ENCODE data around the gene RFC3.

The RFC3 gene

GRCh38 chr13:33840402-33840801, 22.5 kb downstream of the RFC3 start:
- peaks cover 2 to 11% (median 6%) of the 10 kb centered on the region in 5 donors for H3K36me3 ChIP-seq (ENCODE audit: control insufficient read depth in 5 of 5, insufficient read depth in 5 of 5, low read length in 5 of 5)
- no peak overlapping the region for H3K27ac ChIP-seq (ENCODE audit: low read depth, low read length)

GRCh38 chr13:33842207-33842606, 24.3 kb downstream of the RFC3 start:
- H3K9ac ChIP-seq (ENCODE audit: low read length in 5 of 5), result no peak overlapping the region
- H3K27ac ChIP-seq (ENCODE audit: low read depth, low read length), result no peak overlapping the region
- H3K9me3 ChIP-seq (ENCODE audit: control insufficient read depth in 5 of 5, low read length in 5 of 5), result no peaks in the 10 kb centered on the region
- H3K4me1 ChIP-seq (ENCODE audit: control insufficient read depth in 5 of 5, insufficient read depth in 5 of 5, low read length in 5 of 5), result no peaks in the 10 kb centered on the region
- H3K36me3 ChIP-seq (ENCODE audit: control insufficient read depth in 5 of 5, insufficient read depth in 5 of 5, low read length in 5 of 5), result peaks cover 0 to 9% (median 7%) of the 10 kb centered on the region in 5 donors
- no peaks in the 10 kb centered on the region for H3K27me3 ChIP-seq (ENCODE audit: control insufficient read depth in 5 of 5, insufficient read depth in 4 of 5, low read length in 5 of 5)
- H3K4me3 ChIP-seq (ENCODE audit: low read depth in 1 of 5, low read length in 5 of 5), result no peak overlapping the region

More at GRCh38 chr13:33840402-33840801, 22.5 kb downstream of the RFC3 start:
- Histone ChIP-seq H3K9ac (ENCODE audit: low read length in 5 of 5) (no peak overlapping the region), H3K27me3 (ENCODE audit: control insufficient read depth in 5 of 5, insufficient read depth in 4 of 5, low read length in 5 of 5) (no peaks in the 10 kb centered on the region), H3K9me3 (ENCODE audit: control insufficient read depth in 5 of 5, low read length in 5 of 5) (no peaks in the 10 kb centered on the region), H3K4me1 (ENCODE audit: control insufficient read depth in 5 of 5, insufficient read depth in 5 of 5, low read length in 5 of 5) (no peaks in the 10 kb centered on the region), H3K4me3 (ENCODE audit: low read depth in 1 of 5, low read length in 5 of 5) (no peak overlapping the region)

- Histone ChIP-seq H3K27ac (ENCODE audit: low read depth, low read length) (no peak overlapping the region), H3K4me1 (ENCODE audit: control insufficient read depth in 5 of 5, insufficient read depth in 5 of 5, low read length in 5 of 5) (no peaks in the 10 kb centered on the region)
Measured at GRCh38 chr13:33842986-33843385, 25.0 kb downstream of the RFC3 start.

GRCh38 chr13:33845572-33846302, 27.8 kb downstream of the RFC3 start:
- Histone ChIP-seq H3K9me3 (ENCODE audit: control insufficient read depth in 5 of 5, low read length in 5 of 5) (no peaks in the 10 kb centered on the region), H3K4me3 (ENCODE audit: low read depth in 1 of 5, low read length in 5 of 5) (no peak overlapping the region), H3K9ac (ENCODE audit: low read length in 5 of 5) (no peak overlapping the region), H3K36me3 (ENCODE audit: control insufficient read depth in 5 of 5, insufficient read depth in 5 of 5, low read length in 5 of 5) (peaks cover 3 to 9% (median 7%) of the 10 kb centered on the region in 5 donors), H3K4me1 (ENCODE audit: control insufficient read depth in 5 of 5, insufficient read depth in 5 of 5, low read length in 5 of 5) (no peaks in the 10 kb centered on the region), H3K27ac (ENCODE audit: low read depth, low read length) (no peak overlapping the region), H3K27me3 (ENCODE audit: control insufficient read depth in 5 of 5, insufficient read depth in 4 of 5, low read length in 5 of 5) (no peaks in the 10 kb centered on the region)

More at GRCh38 chr13:33842986-33843385, 25.0 kb downstream of the RFC3 start:
- Histone ChIP-seq H3K9ac (ENCODE audit: low read length in 5 of 5) (no peak overlapping the region), H3K9me3 (ENCODE audit: control insufficient read depth in 5 of 5, low read length in 5 of 5) (no peaks in the 10 kb centered on the region), H3K27me3 (ENCODE audit: control insufficient read depth in 5 of 5, insufficient read depth in 4 of 5, low read length in 5 of 5) (no peaks in the 10 kb centered on the region), H3K4me3 (ENCODE audit: low read depth in 1 of 5, low read length in 5 of 5) (no peak overlapping the region), H3K36me3 (ENCODE audit: control insufficient read depth in 5 of 5, insufficient read depth in 5 of 5, low read length in 5 of 5) (peaks cover 3 to 9% (median 7%) of the 10 kb centered on the region in 5 donors)

DNA sequence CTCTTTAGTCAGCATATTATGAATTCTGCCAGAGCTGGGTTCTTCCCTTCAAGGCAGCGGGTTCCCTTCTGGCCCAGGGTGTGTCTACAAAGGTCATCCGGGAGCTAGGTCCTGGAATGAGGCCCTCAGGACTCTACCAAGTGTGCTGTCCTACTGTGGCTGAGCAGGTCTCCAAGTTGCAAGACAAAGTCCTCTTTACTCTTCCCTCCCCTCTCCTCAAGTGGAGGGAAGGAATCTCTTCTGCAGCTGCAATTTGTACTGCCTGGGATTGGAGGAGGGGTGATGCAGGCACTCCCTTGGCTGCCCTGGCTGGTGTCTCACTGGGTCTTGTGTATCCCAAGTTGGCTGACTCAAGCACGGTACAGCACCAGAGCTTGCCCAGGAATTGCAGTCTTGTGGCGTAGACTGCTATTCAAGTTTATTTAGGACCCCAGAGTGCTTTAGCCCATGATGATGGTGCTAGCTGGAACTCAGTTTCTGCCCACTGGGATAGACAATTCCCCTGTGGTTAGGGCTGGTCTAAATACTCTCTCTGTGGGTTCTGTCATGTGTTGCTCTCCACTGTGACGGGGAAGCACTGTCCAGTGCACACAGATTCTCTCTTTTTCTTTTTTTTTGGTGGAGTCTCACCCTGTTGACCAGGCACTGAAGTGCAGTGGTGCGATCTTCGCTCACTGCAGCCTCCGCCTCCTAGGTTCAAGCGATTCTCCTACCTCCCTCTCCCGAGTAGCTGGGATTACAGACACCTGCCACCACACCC, 28.5 kb downstream of the RFC3 start:
- Histone ChIP-seq H3K27me3 (ENCODE audit: control insufficient read depth in 5 of 5, insufficient read depth in 4 of 5, low read length in 5 of 5) (no peaks in the 10 kb centered on the region), H3K27ac (ENCODE audit: low read depth, low read length) (no peak overlapping the region), H3K36me3 (ENCODE audit: control insufficient read depth in 5 of 5, insufficient read depth in 5 of 5, low read length in 5 of 5) (peaks cover 3 to 8% (median 7%) of the 10 kb centered on the region in 5 donors), H3K9ac (ENCODE audit: low read length in 5 of 5) (no peak overlapping the region), H3K9me3 (ENCODE audit: control insufficient read depth in 5 of 5, low read length in 5 of 5) (no peaks in the 10 kb centered on the region), H3K4me1 (ENCODE audit: control insufficient read depth in 5 of 5, insufficient read depth in 5 of 5, low read length in 5 of 5) (no peaks in the 10 kb centered on the region), H3K4me3 (ENCODE audit: low read depth in 1 of 5, low read length in 5 of 5) (no peak overlapping the region)

GRCh38 chr13:33849211-33849610, 31.3 kb downstream of the RFC3 start:
- H3K9me3 ChIP-seq (ENCODE audit: control insufficient read depth in 5 of 5, low read length in 5 of 5), result no peaks in the 10 kb centered on the region
- no peaks in the 10 kb centered on the region for H3K27me3 ChIP-seq (ENCODE audit: control insufficient read depth in 5 of 5, insufficient read depth in 4 of 5, low read length in 5 of 5)
- no peaks in the 10 kb centered on the region for H3K4me1 ChIP-seq (ENCODE audit: control insufficient read depth in 5 of 5, insufficient read depth in 5 of 5, low read length in 5 of 5)
- H3K36me3 ChIP-seq (ENCODE audit: control insufficient read depth in 5 of 5, insufficient read depth in 5 of 5, low read length in 5 of 5), result peaks cover 3 to 8% (median 7%) of the 10 kb centered on the region in 5 donors
- no peak overlapping the region for H3K9ac ChIP-seq (ENCODE audit: low read length in 5 of 5)
- no peak overlapping the region for H3K4me3 ChIP-seq (ENCODE audit: low read depth in 1 of 5, low read length in 5 of 5)
- H3K27ac ChIP-seq (ENCODE audit: low read depth, low read length), result no peak overlapping the region

GRCh38 chr13:33855371-33855895, 37.5 kb downstream of the RFC3 start:
- H3K4me3 ChIP-seq (ENCODE audit: low read depth in 1 of 5, low read length in 5 of 5), result no peak overlapping the region
- H3K9ac ChIP-seq (ENCODE audit: low read length in 5 of 5), result no peak overlapping the region
- H3K4me1 ChIP-seq (ENCODE audit: control insufficient read depth in 5 of 5, insufficient read depth in 5 of 5, low read length in 5 of 5), result no peaks in the 10 kb centered on the region
- no peaks in the 10 kb centered on the region for H3K27me3 ChIP-seq (ENCODE audit: control insufficient read depth in 5 of 5, insufficient read depth in 4 of 5, low read length in 5 of 5)
- peaks cover 0 to 2% (median 0%) of the 10 kb centered on the region in 5 donors for H3K9me3 ChIP-seq (ENCODE audit: control insufficient read depth in 5 of 5, low read length in 5 of 5)
- no peaks in the 10 kb centered on the region for H3K36me3 ChIP-seq (ENCODE audit: control insufficient read depth in 5 of 5, insufficient read depth in 5 of 5, low read length in 5 of 5)
- no peak overlapping the region for H3K27ac ChIP-seq (ENCODE audit: low read depth, low read length)

DNA sequence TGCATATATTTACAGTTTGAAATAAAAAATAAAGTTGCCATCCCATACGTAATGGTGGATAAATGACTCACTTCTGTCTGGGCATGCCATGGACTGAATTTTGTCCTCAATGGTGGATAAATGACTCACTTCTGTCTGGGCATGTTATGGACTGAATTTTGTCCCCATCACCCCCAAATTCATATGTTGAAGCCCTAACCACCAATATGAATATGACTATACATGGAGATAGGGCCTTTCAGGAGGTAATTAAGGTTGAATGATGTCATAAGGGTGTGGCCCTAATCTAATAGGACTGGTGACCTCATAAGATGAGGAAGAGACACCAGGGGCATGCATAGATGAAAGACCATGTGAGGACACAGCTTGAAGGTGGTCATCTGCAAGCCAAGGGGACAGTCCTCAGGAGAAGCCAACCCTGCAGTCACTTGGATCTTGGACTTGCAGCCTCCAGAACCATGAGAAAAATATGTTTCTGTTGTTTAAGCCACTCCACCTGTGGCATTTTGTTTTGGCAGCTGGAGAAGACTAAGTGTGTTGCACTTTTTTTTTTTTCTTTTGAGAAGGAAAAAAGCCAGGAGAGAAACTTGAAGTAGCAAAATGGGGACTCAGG, 41.8 kb downstream of the RFC3 start:
- Histone ChIP-seq H3K4me3 (ENCODE audit: low read depth in 1 of 5, low read length in 5 of 5) (no peak overlapping the region), H3K4me1 (ENCODE audit: control insufficient read depth in 5 of 5, insufficient read depth in 5 of 5, low read length in 5 of 5) (no peaks in the 10 kb centered on the region), H3K9ac (ENCODE audit: low read length in 5 of 5) (no peak overlapping the region), H3K27me3 (ENCODE audit: control insufficient read depth in 5 of 5, insufficient read depth in 4 of 5, low read length in 5 of 5) (no peaks in the 10 kb centered on the region), H3K27ac (ENCODE audit: low read depth, low read length) (no peak overlapping the region), H3K9me3 (ENCODE audit: control insufficient read depth in 5 of 5, low read length in 5 of 5) (no peaks in the 10 kb centered on the region), H3K36me3 (ENCODE audit: control insufficient read depth in 5 of 5, insufficient read depth in 5 of 5, low read length in 5 of 5) (no peaks in the 10 kb centered on the region)

DNA sequence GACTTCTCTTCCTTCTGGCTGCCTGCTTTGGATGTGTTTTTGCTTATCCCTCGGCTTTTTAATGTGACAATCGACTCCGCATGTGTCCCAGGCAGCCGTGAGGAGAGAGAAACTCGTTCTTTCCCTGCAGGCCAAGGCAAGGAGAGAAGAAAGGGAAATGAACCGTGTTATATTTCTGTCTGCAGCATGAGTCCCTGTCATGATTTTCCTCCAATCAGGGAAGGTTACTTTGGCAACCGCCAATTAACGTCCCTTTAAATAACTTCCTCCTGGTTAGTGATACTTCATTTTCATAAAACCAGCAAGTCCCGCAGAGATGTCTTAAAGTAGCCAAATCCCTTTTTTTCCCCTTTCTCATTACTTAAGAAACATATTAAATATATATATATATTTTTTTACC, 42.6 kb downstream of the RFC3 start:
- Histone ChIP-seq H3K27me3 (ENCODE audit: control insufficient read depth in 5 of 5, insufficient read depth in 4 of 5, low read length in 5 of 5) (no peaks in the 10 kb centered on the region), H3K9me3 (ENCODE audit: control insufficient read depth in 5 of 5, low read length in 5 of 5) (no peaks in the 10 kb centered on the region), H3K4me3 (ENCODE audit: low read depth in 1 of 5, low read length in 5 of 5) (no peak overlapping the region)

GRCh38 chr13:33862016-33862415, 44.1 kb downstream of the RFC3 start:
- H3K36me3 ChIP-seq (ENCODE audit: control insufficient read depth in 5 of 5, insufficient read depth in 5 of 5, low read length in 5 of 5), result no peaks in the 10 kb centered on the region

More for the DNA sequence above, 42.6 kb downstream of the RFC3 start:
- Histone ChIP-seq H3K36me3 (ENCODE audit: control insufficient read depth in 5 of 5, insufficient read depth in 5 of 5, low read length in 5 of 5) (no peaks in the 10 kb centered on the region), H3K9ac (ENCODE audit: low read length in 5 of 5) (no peak overlapping the region), H3K4me1 (ENCODE audit: control insufficient read depth in 5 of 5, insufficient read depth in 5 of 5, low read length in 5 of 5) (no peaks in the 10 kb centered on the region), H3K27ac (ENCODE audit: low read depth, low read length) (no peak overlapping the region)

More at GRCh38 chr13:33862016-33862415, 44.1 kb downstream of the RFC3 start:
- Histone ChIP-seq H3K4me3 (ENCODE audit: low read depth in 1 of 5, low read length in 5 of 5) (no peak overlapping the region), H3K9me3 (ENCODE audit: control insufficient read depth in 5 of 5, low read length in 5 of 5) (no peaks in the 10 kb centered on the region), H3K27me3 (ENCODE audit: control insufficient read depth in 5 of 5, insufficient read depth in 4 of 5, low read length in 5 of 5) (no peaks in the 10 kb centered on the region), H3K27ac (ENCODE audit: low read depth, low read length) (no peak overlapping the region), H3K4me1 (ENCODE audit: control insufficient read depth in 5 of 5, insufficient read depth in 5 of 5, low read length in 5 of 5) (no peaks in the 10 kb centered on the region), H3K9ac (ENCODE audit: low read length in 5 of 5) (no peak overlapping the region)
